HG03442 (cell line): ENCODE measurements around the gene CASK.

Experiments used
- ATAC-seq: cut with Tn5 transposase; IDR thresholded peaks from one replicate; pipeline ENCODE4 v1.9.1; 2021; ENCODE audit warnings: mild to moderate bottlenecking, moderate library complexity; ENCODE audit not compliant: unreplicated experiment

The CASK gene

DNA sequence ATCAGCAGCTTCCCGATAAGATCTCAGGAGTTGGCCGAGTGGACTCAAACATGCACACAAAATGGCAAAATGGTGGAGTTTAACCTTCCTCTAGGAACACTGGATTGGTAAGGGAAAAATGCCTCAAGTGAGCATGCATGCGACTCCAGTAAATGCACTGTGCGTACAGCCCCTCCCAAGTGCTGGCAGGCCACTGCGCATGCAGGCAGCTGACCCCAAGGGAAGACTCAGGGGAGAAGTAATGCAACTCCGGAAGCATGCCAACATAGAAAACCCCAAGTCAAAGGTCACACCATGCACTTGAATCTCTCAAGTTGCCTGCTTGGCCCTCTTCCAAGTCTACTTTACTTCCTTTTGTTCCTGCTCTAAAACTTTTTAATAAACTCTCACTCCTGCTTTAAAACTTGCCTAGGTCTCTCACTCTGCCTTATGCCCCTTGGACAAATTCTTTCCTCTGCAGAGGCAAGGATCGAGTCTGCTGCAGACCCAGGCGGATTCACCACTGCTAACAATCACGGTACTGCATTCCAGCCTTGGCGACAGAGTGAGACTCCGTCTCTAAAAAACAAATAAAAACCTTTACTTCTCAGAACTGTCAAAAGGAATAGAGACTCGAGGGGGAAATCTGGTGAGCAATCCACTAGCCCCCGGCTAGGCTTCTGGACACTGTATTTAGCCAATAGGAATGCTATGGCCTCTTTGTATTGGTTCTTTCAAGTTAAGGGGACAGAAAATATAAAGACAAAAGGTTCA is 442.7 kb downstream of the CASK start:
- ATAC-seq, result no peak

DNA sequence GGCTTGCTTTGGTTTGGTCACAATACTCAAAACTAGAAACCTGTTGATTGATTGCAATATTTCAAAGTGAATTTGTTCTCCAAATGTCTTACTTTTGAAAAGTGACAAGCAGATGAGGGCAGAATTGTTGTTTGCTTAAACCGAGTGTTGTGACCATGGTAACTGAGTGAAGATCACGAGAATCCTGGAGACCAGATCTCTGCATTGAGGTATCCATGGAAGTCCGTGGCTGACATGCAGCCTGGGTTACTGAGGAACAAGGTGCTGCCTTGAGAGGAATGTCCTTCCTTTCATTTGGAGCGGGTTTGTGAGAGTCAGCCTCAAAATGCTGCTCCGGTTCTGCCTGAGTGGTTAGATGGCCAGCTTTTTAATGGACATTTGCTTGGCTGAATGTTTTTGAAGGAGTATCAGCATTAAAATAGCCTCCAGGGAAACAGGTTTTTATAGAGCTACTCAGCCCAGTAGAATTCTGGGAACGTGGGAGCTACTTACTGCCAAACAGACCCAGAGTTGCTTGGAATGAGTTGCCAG is 444.9 kb downstream of the CASK start:
- no peak for ATAC-seq

GRCh38 chrX:41475591-41476241 is 447.6 kb downstream of the CASK start:
- ATAC-seq, result no peak

- ATAC-seq, result no peak
These were observed 448.2 kb downstream of the CASK start for GRCh38 chrX:41475191-41475590.

GRCh38 chrX:41474726-41475100 is 448.6 kb downstream of the CASK start:
- no peak for ATAC-seq

DNA sequence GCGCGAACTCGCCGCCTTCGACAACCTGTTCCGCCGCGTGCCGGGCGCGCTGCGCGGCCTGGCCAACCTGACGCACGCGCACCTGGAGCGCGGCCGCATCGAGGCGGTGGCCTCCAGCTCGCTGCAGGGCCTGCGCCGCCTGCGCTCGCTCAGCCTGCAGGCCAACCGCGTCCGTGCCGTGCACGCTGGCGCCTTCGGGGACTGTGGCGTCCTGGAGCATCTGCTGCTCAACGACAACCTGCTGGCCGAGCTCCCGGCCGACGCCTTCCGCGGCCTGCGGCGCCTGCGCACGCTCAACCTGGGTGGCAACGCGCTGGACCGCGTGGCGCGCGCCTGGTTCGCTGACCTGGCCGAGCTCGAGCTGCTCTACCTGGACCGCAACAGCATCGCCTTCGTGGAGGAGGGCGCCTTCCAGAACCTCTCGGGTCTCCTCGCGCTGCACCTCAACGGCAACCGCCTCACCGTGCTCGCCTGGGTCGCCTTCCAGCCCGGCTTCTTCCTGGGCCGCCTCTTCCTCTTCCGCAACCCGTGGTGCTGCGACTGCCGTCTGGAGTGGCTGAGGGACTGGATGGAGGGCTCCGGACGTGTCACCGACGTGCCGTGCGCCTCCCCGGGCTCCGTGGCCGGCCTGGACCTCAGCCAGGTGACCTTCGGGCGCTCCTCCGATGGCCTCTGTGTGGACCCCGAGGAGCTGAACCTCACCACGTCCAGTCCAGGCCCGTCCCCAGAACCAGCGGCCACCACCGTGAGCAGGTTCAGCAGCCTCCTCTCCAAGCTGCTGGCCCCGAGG is 449.2 kb downstream of the CASK start:
- no peak for ATAC-seq

DNA sequence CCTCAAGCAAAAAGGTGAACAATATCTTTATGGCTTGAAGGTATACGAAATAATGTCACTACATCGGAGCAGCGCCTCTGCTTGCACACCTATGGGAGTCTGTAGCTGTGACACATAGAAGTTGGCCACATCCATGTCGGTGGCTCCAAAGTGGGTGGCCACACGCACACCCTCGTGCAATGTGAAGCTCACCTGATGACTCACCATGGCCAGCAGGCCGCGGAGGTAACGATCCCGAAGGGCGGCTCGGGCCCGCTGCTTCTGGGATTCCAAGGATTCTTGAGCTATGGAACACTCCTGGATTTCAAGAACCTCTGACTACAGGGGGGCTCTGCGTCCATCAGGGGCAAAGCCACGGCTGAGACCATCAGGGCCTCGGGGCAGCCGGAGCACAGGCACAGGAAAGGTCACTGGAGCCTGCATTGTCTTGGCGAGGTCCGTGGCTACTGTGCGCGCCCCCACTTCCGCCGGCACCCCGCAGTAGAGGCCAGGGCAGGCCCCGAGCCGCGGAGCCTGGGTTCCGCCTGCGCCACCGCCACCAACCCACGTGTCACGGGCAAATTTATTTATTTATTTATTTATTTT is 451.0 kb downstream of the CASK start:
- ATAC-seq, result no peak

DNA sequence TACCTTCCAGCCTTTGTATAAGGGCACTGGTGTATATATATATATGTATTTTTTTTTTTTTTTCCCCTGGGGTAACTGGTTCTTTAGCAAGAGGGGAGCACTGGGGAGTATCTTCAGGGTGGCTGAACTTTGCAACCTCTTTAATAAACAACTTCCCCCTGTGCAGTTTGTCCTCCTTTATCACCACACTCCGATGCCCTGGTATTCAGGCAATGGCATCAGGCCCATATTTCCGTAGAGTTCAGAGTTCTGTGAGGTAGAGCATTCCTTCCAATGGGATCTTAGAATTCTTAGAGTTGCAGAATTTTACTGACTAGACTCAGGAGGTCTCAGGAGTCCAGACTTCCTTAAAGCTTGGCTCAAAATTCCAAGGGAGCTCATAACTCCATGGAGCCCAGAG is 451.6 kb downstream of the CASK start:
- no peak for ATAC-seq

GRCh38 chrX:41470706-41471105 is 452.6 kb downstream of the CASK start:
- no peak for ATAC-seq

GRCh38 chrX:41468647-41469323 is 454.6 kb downstream of the CASK start:
- ATAC-seq, result no peak
